Cortex of kidney (tissue), 1 donor: ENCODE results near the gene TMUB1.

Experiments used
- DNase-seq: peaks from one replicate; lab custom pipeline; 2025; lab: John Stamatoyannopoulos, UW

The TMUB1 gene

GRCh38 chr7:151121380-151122170 lies 38.3 kb upstream of the TMUB1 start:
- no peak for DNase-seq

- no peak for DNase-seq
Measured at GRCh38 chr7:151120896-151121295, 37.6 kb upstream of the TMUB1 start.

- no peak for DNase-seq
Measured at GRCh38 chr7:151119902-151120301, 36.6 kb upstream of the TMUB1 start.

GRCh38 chr7:151119055-151119415 lies 35.7 kb upstream of the TMUB1 start:
- DNase-seq, result no peak

GRCh38 chr7:151118108-151119054 lies 35.1 kb upstream of the TMUB1 start:
- DNase-seq, result no peak

GRCh38 chr7:151117565-151117964 lies 34.3 kb upstream of the TMUB1 start:
- no peak for DNase-seq

GRCh38 chr7:151116603-151117440 lies 33.5 kb upstream of the TMUB1 start:
- no peak for DNase-seq

- DNase-seq, result no peak
Measured at GRCh38 chr7:151115836-151116418, 32.6 kb upstream of the TMUB1 start.

- DNase-seq, result no peak
Measured at GRCh38 chr7:151115121-151115835, 32.0 kb upstream of the TMUB1 start.

- no peak for DNase-seq
Measured at GRCh38 chr7:151114151-151115090, 31.1 kb upstream of the TMUB1 start.

- no peak for DNase-seq
Measured at GRCh38 chr7:151113344-151114150, 30.3 kb upstream of the TMUB1 start.

- DNase-seq, result no peak
Measured at GRCh38 chr7:151110941-151111645, 27.8 kb upstream of the TMUB1 start.

- no peak for DNase-seq
Measured at GRCh38 chr7:151110236-151110940, 27.1 kb upstream of the TMUB1 start.

GRCh38 chr7:151109094-151110048 lies 26.1 kb upstream of the TMUB1 start:
- DNase-seq, result no peak

GRCh38 chr7:151107882-151108281 lies 24.6 kb upstream of the TMUB1 start:
- no peak for DNase-seq

- no peak for DNase-seq
Measured at GRCh38 chr7:151104411-151105235, 21.3 kb upstream of the TMUB1 start.
